ENCODE data around the gene RPL26. TPM values are rescaled to one million over a fixed set of nuclear protein-coding genes. Genes with fewer than 3 reads are reported as not detected.
"Not testable (repeated sequence)": the region's sequence is repeated elsewhere in the genome, so short reads cannot be mapped to it uniquely, and the experiment has no call there.

RPL26 gene
- total and polyA plus RNA-seq, 7 experiments from 2014 or later = 1,965 to 3,298 (median 2,350) TPM

- ChIA-PET CTCF (no interaction called here), POLR2A (no interaction called here)
- Mint-ChIP-seq H3K4me1 (peaks cover 6 to 20% (median 17%) of the 10 kb centered on the region in 7 donors), H3K4me3 (no peak overlapping the region), H3K27me3 (peaks cover 0 to 11% (median 0%) of the 10 kb centered on the region in 5 donors), H3K36me3 (peaks cover 0 to 7% (median 0%) of the 10 kb centered on the region in 5 donors), H3K27ac (peak overlapping the region in 1 of 9 donors; percentile 77), H3K9me3 (no peaks in the 10 kb centered on the region)
- no peaks in the 10 kb centered on the region for H3K9me3 ChIP-seq (ENCODE audit: control insufficient read depth in 2 of 3, low read length in 3 of 3)
- no peak overlapping the region for H3K27ac ChIP-seq (ENCODE audit: low read depth, low read length)
- H3K4me3 ChIP-seq (ENCODE audit: low read length) = no peak overlapping the region
- DNase-seq (no peak), ATAC-seq (no peak)
- intact Hi-C loops (cut with micrococcal nuclease) = no loop called here
- H3K4me1 ChIP-seq (ENCODE audit: control insufficient read depth in 2 of 2, insufficient read depth in 2 of 2, low read length in 2 of 2) = no peaks in the 10 kb centered on the region
- no peaks in the 10 kb centered on the region for H3K36me3 ChIP-seq (ENCODE audit: control insufficient read depth in 2 of 3, insufficient read depth in 3 of 3, low read length in 3 of 3)
- H3K27me3 ChIP-seq (ENCODE audit: control insufficient read depth in 2 of 2, insufficient read depth in 2 of 2, low read length in 2 of 2) = no peaks in the 10 kb centered on the region
Observed at GRCh38 chr17:8357910-8358309, 25.1 kb downstream of the RPL26 start.

DNA sequence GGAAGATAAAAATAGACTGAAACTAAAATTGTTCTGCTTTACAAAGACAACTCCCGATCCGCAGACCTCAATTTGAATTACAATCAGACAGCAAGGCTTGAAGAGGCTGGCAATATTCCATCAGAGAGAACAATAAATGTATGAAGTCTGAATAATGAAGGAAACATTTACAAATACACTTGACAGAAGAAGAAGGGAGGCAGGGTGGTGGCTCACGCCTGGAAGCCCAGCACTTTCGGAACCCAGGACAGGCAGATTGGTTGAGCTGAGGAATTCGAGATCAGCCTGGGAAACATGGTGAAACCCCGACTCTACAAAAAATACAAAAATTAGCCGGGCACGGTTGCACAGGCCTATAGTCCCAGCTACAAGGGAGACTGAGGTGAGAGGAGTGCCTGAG is 28.8 kb downstream of the RPL26 start:
- no peak overlapping the region for H3K4me3 Mint-ChIP-seq
- H3K36me3 ChIP-seq (ENCODE audit: control insufficient read depth in 2 of 3, insufficient read depth in 3 of 3, low read length in 3 of 3) = no peaks in the 10 kb centered on the region
- no peak overlapping the region for H3K27ac ChIP-seq (ENCODE audit: low read depth, low read length)
- peaks cover 0 to 7% (median 0%) of the 10 kb centered on the region in 5 donors for H3K36me3 Mint-ChIP-seq
- ATAC-seq = no peak
- DNase-seq = no peak
- no peaks in the 10 kb centered on the region for H3K27me3 ChIP-seq (ENCODE audit: control insufficient read depth in 2 of 2, insufficient read depth in 2 of 2, low read length in 2 of 2)
- H3K27ac Mint-ChIP-seq = no peak overlapping the region
- CTCF ChIA-PET = no interaction called here
- H3K4me3 ChIP-seq (ENCODE audit: low read length) = no peak overlapping the region
- intact Hi-C loops (cut with micrococcal nuclease) = no loop called here
- no peaks in the 10 kb centered on the region for H3K9me3 ChIP-seq (ENCODE audit: control insufficient read depth in 2 of 3, low read length in 3 of 3)
- H3K4me1 Mint-ChIP-seq = peaks cover 0 to 3% (median 0%) of the 10 kb centered on the region in 7 donors
- H3K9me3 Mint-ChIP-seq = no peaks in the 10 kb centered on the region
- H3K27me3 Mint-ChIP-seq = peaks cover 0 to 16% (median 5%) of the 10 kb centered on the region in 5 donors
- no peaks in the 10 kb centered on the region for H3K4me1 ChIP-seq (ENCODE audit: control insufficient read depth in 2 of 2, insufficient read depth in 2 of 2, low read length in 2 of 2)
- POLR2A ChIA-PET = no interaction called here

DNA sequence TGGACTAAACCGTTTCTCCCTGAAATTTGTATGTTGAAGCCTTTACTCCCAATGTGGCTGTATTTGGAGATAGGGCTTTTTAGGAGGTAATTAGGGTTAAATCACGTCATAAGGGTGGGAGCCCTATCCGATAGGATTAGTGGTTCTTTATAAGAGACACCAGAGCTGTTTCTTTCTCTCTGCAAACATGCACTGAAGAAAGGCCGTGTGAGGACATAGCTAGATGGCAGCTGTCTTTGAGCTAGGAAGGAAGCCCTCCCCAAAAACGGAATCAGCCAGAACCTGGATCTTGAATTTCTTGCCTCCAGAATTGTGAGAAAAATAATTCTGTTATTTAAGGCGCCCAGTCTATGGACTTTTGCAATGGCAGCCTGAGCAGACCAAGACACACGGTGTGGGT is 29.3 kb downstream of the RPL26 start:
- H3K27ac ChIP-seq (ENCODE audit: low read depth, low read length) = no peak overlapping the region
- ATAC-seq (no peak), DNase-seq (no peak)
- Mint-ChIP-seq H3K4me1 (peaks cover 0 to 3% (median 0%) of the 10 kb centered on the region in 7 donors), H3K4me3 (no peak overlapping the region), H3K27ac (no peak overlapping the region), H3K9me3 (no peaks in the 10 kb centered on the region), H3K36me3 (peaks cover 0 to 6% (median 0%) of the 10 kb centered on the region in 5 donors), H3K27me3 (peaks cover 0 to 15% (median 5%) of the 10 kb centered on the region in 5 donors)
- H3K4me1 ChIP-seq (ENCODE audit: control insufficient read depth in 2 of 2, insufficient read depth in 2 of 2, low read length in 2 of 2) = no peaks in the 10 kb centered on the region
- H3K9me3 ChIP-seq (ENCODE audit: control insufficient read depth in 2 of 3, low read length in 3 of 3) = no peaks in the 10 kb centered on the region
- CTCF ChIA-PET = no interaction called here
- H3K27me3 ChIP-seq (ENCODE audit: control insufficient read depth in 2 of 2, insufficient read depth in 2 of 2, low read length in 2 of 2) = no peaks in the 10 kb centered on the region
- H3K4me3 ChIP-seq (ENCODE audit: low read length) = no peak overlapping the region
- POLR2A ChIA-PET = no interaction called here
- intact Hi-C loops (cut with micrococcal nuclease) = no loop called here
- no peaks in the 10 kb centered on the region for H3K36me3 ChIP-seq (ENCODE audit: control insufficient read depth in 2 of 3, insufficient read depth in 3 of 3, low read length in 3 of 3)

DNA sequence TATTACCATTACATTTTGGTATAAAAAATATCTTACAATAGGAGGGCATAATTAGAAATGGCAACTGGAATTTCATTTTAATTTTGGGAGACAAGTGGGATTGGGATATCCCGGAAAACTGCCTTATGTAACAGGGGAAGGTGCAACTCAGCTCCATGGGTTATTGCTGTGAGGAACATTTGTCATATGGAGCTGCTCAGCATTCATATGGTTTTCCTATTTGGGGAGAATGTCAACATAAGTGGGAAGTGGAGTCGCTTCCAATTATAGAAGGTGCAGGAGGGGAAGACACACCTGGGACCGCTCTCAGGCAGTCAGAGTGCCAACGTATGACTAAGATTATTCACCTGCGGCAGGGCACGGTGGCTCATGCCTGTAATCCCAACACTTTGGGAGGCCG is 32.7 kb downstream of the RPL26 start:
- Histone ChIP-seq H3K4me3 (ENCODE audit: low read length) (no peak overlapping the region), H3K27me3 (ENCODE audit: control insufficient read depth in 2 of 2, insufficient read depth in 2 of 2, low read length in 2 of 2) (no peaks in the 10 kb centered on the region), H3K36me3 (ENCODE audit: control insufficient read depth in 2 of 3, insufficient read depth in 3 of 3, low read length in 3 of 3) (no peaks in the 10 kb centered on the region), H3K9me3 (ENCODE audit: control insufficient read depth in 2 of 3, low read length in 3 of 3) (no peaks in the 10 kb centered on the region), H3K4me1 (ENCODE audit: control insufficient read depth in 2 of 2, insufficient read depth in 2 of 2, low read length in 2 of 2) (no peaks in the 10 kb centered on the region), H3K27ac (ENCODE audit: low read depth, low read length) (no peak overlapping the region)
- intact Hi-C loops (cut with micrococcal nuclease) = no loop called here
- CTCF ChIA-PET = no interaction called here
- Mint-ChIP-seq H3K4me1 (peaks cover 0 to 3% (median 0%) of the 10 kb centered on the region in 7 donors), H3K36me3 (no peaks in the 10 kb centered on the region), H3K4me3 (no peak overlapping the region), H3K27me3 (peaks cover 12 to 30% (median 14%) of the 10 kb centered on the region in 5 donors), H3K27ac (no peak overlapping the region), H3K9me3 (peaks cover 0 to 2% (median 0%) of the 10 kb centered on the region in 11 donors)
- POLR2A ChIA-PET = no interaction called here
- ATAC-seq (no peak), DNase-seq (no peak)

- H3K9me3 Mint-ChIP-seq; DNase-seq; H3K36me3 ChIP-seq (ENCODE audit: control insufficient read depth in 2 of 3, insufficient read depth in 3 of 3, low read length in 3 of 3); H3K4me1 ChIP-seq (ENCODE audit: control insufficient read depth in 2 of 2, insufficient read depth in 2 of 2, low read length in 2 of 2); H3K4me3 Mint-ChIP-seq; H3K9me3 ChIP-seq (ENCODE audit: control insufficient read depth in 2 of 3, low read length in 3 of 3); CTCF ChIA-PET; H3K4me1 Mint-ChIP-seq; H3K27me3 ChIP-seq (ENCODE audit: control insufficient read depth in 2 of 2, insufficient read depth in 2 of 2, low read length in 2 of 2); H3K27ac Mint-ChIP-seq; H3K36me3 Mint-ChIP-seq; POLR2A ChIA-PET; H3K27ac ChIP-seq (ENCODE audit: low read depth, low read length); H3K4me3 ChIP-seq (ENCODE audit: low read length); intact Hi-C loops (cut with micrococcal nuclease); ATAC-seq: not testable (repeated sequence)
- H3K27me3 Mint-ChIP-seq = peaks cover 12 to 32% (median 14%) of the 10 kb centered on the region in 5 donors
Observed at GRCh38 chr17:8347001-8347400, 36.0 kb downstream of the RPL26 start.

DNA sequence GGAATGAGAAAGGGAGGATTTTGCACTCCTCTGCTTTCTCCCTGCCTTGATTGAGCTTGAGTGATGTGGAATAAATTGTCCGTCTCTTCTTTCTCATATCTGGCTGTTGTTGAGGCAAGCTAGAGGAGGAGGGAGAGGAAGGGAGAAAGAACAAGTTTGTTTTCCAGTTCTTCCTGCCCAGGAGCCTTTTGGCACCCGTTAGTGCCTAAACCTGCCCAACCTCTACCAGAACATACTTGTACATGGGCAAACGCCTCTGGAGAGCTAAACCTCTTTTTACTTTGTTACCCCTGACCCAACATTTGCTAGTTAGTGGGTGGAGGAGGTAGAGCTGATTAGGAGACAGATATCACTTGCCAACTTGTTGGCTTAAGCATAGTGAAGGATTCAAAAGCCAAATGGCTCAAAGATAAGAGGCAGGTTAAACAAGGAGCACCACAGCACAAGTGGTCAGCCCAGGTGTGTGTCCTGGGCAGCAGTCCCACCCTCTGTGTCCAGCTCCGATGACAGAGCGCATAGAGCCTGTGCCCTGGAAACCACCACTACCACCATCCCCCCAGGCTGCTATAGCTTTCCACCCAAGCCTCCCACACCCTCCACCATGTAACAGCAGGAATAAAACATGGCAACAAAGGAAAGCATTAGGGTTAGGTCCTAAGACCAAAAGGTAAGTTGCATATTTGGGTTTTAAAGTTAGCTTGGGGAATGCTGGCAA is 36.9 kb downstream of the RPL26 start:
- Histone ChIP-seq H3K27ac (ENCODE audit: low read depth, low read length) (no peak overlapping the region), H3K9me3 (ENCODE audit: control insufficient read depth in 2 of 3, low read length in 3 of 3) (no peaks in the 10 kb centered on the region), H3K4me1 (ENCODE audit: control insufficient read depth in 2 of 2, insufficient read depth in 2 of 2, low read length in 2 of 2) (no peaks in the 10 kb centered on the region), H3K27me3 (ENCODE audit: control insufficient read depth in 2 of 2, insufficient read depth in 2 of 2, low read length in 2 of 2) (no peaks in the 10 kb centered on the region), H3K4me3 (ENCODE audit: low read length) (no peak overlapping the region), H3K36me3 (ENCODE audit: control insufficient read depth in 2 of 3, insufficient read depth in 3 of 3, low read length in 3 of 3) (no peaks in the 10 kb centered on the region)
- no peak for ATAC-seq
- Mint-ChIP-seq H3K27me3 (peaks cover 12 to 32% (median 14%) of the 10 kb centered on the region in 5 donors), H3K9me3 (peaks cover 0 to 2% (median 0%) of the 10 kb centered on the region in 11 donors), H3K36me3 (no peaks in the 10 kb centered on the region), H3K4me1 (no peaks in the 10 kb centered on the region), H3K4me3 (no peak overlapping the region), H3K27ac (no peak overlapping the region)
- no peak for DNase-seq
- intact Hi-C loops (cut with micrococcal nuclease) = no loop called here
- CTCF ChIA-PET = no interaction called here
- POLR2A ChIA-PET = no interaction called here

DNA sequence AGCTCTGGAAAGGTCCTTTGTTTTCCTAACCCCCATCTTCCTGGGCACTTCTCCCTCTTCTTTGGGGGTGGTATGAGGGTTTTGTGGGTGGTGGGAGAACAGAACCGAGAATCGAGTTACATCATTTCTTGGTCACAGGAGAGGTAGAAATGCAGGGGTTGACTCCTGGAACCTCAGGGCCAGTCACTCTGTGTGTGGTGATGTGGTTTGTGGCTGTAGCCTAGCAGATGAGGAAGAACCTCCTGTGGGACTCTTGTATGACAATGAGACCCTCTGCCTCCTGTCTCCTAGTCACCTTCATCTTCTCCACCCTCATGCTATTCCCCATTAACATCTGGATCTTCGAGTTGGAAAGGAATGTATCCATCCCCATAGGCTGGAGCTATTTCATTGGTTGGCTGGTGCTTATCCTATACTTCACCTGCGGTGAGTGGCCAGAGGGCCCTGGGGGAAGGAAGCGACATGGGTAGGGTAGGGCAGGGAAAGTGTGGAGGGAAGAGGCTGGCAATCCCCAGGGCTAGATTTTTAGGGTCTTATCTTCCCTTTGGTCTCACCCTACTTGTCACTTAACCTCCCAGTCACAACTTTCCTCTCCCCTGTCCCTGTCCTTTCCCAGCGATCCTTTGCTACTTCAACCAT is 37.8 kb downstream of the RPL26 start:
- Histone ChIP-seq H3K36me3 (ENCODE audit: control insufficient read depth in 2 of 3, insufficient read depth in 3 of 3, low read length in 3 of 3) (no peaks in the 10 kb centered on the region), H3K27ac (ENCODE audit: low read depth, low read length) (no peak overlapping the region), H3K4me3 (ENCODE audit: low read length) (no peak overlapping the region), H3K4me1 (ENCODE audit: control insufficient read depth in 2 of 2, insufficient read depth in 2 of 2, low read length in 2 of 2) (no peaks in the 10 kb centered on the region), H3K27me3 (ENCODE audit: control insufficient read depth in 2 of 2, insufficient read depth in 2 of 2, low read length in 2 of 2) (no peaks in the 10 kb centered on the region), H3K9me3 (ENCODE audit: control insufficient read depth in 2 of 3, low read length in 3 of 3) (no peaks in the 10 kb centered on the region)
- intact Hi-C loops (cut with micrococcal nuclease) = no loop called here
- POLR2A ChIA-PET = no interaction called here
- H3K27me3 Mint-ChIP-seq = peaks cover 11 to 30% (median 13%) of the 10 kb centered on the region in 5 donors
- H3K4me1 Mint-ChIP-seq = no peaks in the 10 kb centered on the region
- no peak overlapping the region for H3K4me3 Mint-ChIP-seq
- H3K36me3 Mint-ChIP-seq = no peaks in the 10 kb centered on the region
- ATAC-seq = peak; percentile 37
- peaks cover 0 to 2% (median 0%) of the 10 kb centered on the region in 11 donors for H3K9me3 Mint-ChIP-seq
- H3K27ac Mint-ChIP-seq = no peak overlapping the region
- no peak for DNase-seq
- CTCF ChIA-PET = no interaction called here
